ENCODE results near the gene TMEM41B.

- TF ChIP-seq POLR2AphosphoS5 (IDR thresholded peaks at IDR 0.05; ENCODE audit: low read depth, low read length) = no peak
- TF ChIP-seq REST (IDR thresholded peaks at IDR 0.05; ENCODE audit: insufficient read depth in 1 of 2, low read depth in 2 of 2, low read length in 2 of 2) = no peak
- TF ChIP-seq TAF1 (IDR thresholded peaks at IDR 0.05; ENCODE audit: borderline replicate concordance, insufficient read depth, low read length) = no peak
Observed at GRCh38 chr11:9302448-9302847, 11.9 kb downstream of the TMEM41B start.

Measured in PFSK-1 (cell line).